Measurements from ENCODE around the gene UGDH.

UGDH gene

DNA sequence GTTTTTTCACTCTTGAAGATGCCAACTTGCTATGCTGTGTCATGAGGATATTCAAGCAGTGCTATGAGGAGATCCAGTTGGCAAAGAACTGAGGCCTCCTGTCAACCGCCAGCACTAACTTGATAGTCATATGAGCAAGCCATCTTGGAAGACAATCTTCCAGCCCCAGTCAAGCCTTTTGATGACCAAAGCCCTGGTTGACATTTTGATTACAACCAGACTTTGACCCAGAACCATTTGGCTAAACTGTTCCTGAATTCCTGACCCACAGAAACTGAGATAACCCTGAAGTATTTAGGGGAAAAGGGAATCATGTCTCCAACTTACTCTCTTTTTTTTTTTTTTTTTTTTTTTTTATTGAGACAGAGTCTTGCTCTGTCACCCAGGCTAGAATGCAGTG is 32.9 kb downstream of the UGDH start:
- Histone ChIP-seq H3K4me1 (ENCODE audit: insufficient read depth, insufficient read length) (no peaks in the 10 kb centered on the region), H3K9ac (ENCODE audit: insufficient read length, low read depth) (no peak overlapping the region), H3K36me3 (ENCODE audit: insufficient read depth, insufficient read length, low read length) (peaks cover 11% of the 10 kb centered on the region), H3K4me3 (ENCODE audit: insufficient read length, low read depth) (no peak overlapping the region), H3K9me3 (ENCODE audit: insufficient read depth, low read length) (no peaks in the 10 kb centered on the region), H3K27me3 (ENCODE audit: insufficient read depth, insufficient read length) (no peaks in the 10 kb centered on the region)
- no peak for DNase-seq (ENCODE audit: low read depth, low spot score)
- TF ChIP-seq YY1 (IDR thresholded peaks at IDR 0.05; ENCODE audit: insufficient read depth, insufficient read length) (no peak), ZNF274 (IDR thresholded peaks at IDR 0.05; ENCODE audit: low read depth, low read length) (no peak), SUZ12 (IDR thresholded peaks at IDR 0.05; ENCODE audit: extremely low read depth, insufficient read depth, insufficient read length) (no peak)

DNA sequence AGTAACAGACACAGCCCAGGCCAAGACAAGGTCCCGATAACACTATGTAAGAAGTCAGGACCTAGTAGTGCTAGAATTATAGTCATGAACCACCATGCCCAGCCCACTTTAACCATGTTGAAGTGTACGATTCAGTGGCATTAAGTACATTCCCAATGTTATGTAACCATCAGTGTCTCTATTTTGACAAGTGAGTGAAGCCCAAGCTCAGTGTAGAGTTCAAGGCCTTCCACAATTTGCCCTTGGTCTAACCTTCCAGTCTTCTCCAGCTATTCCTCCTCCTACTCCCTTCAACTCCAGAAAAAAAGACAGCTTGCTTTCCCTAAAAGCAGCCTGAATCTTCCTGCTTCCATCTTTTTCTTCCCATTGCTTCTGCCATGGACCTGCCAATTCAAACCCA is 36.9 kb downstream of the UGDH start:
- Histone ChIP-seq H3K4me3 (ENCODE audit: insufficient read length, low read depth) (no peak overlapping the region), H3K9me3 (ENCODE audit: insufficient read depth, low read length) (no peaks in the 10 kb centered on the region), H3K4me1 (ENCODE audit: insufficient read depth, insufficient read length) (no peaks in the 10 kb centered on the region), H3K27me3 (ENCODE audit: insufficient read depth, insufficient read length) (no peaks in the 10 kb centered on the region), H3K9ac (ENCODE audit: insufficient read length, low read depth) (no peak overlapping the region), H3K36me3 (ENCODE audit: insufficient read depth, insufficient read length, low read length) (no peaks in the 10 kb centered on the region)
- DNase-seq (ENCODE audit: low read depth, low spot score), result no peak
- TF ChIP-seq YY1 (IDR thresholded peaks at IDR 0.05; ENCODE audit: insufficient read depth, insufficient read length), result no peak
- TF ChIP-seq ZNF274 (IDR thresholded peaks at IDR 0.05; ENCODE audit: low read depth, low read length), result no peak
- no peak for TF ChIP-seq SUZ12 (IDR thresholded peaks at IDR 0.05; ENCODE audit: extremely low read depth, insufficient read depth, insufficient read length)

DNA sequence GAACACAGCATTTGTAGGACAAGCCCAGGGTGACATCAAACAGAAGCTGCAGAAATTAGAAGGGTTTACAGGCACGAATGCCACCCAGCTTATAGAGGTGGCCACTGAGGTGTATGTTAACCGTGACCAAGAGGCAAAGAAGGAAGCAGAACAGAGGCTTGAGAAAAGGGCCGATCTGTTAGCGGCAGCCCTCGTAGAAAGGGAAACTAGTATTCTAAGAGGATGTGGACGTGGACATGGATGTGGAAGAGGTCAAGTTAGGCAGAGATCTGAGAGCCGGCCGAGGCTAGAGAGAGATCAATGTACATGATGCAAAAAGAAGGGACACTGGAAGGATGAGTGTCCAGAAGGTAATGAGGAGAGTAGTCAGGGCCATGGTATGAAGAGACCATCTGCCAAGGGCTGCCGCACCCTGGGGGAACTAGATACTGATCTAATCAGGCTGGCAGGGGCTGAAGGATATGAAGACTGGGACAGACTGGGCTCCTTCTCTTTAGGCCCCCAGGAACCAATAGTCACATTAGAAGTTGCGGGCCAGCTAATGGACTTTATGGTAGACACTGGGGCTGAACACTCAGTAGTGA is 40.9 kb downstream of the UGDH start:
- no peak overlapping the region for H3K9ac ChIP-seq (ENCODE audit: insufficient read length, low read depth)
- no peaks in the 10 kb centered on the region for H3K27me3 ChIP-seq (ENCODE audit: insufficient read depth, insufficient read length)
- no peaks in the 10 kb centered on the region for H3K4me1 ChIP-seq (ENCODE audit: insufficient read depth, insufficient read length)
- H3K9me3 ChIP-seq (ENCODE audit: insufficient read depth, low read length), result no peaks in the 10 kb centered on the region
- no peaks in the 10 kb centered on the region for H3K36me3 ChIP-seq (ENCODE audit: insufficient read depth, insufficient read length, low read length)
- no peak overlapping the region for H3K4me3 ChIP-seq (ENCODE audit: insufficient read length, low read depth)
- TF ChIP-seq YY1 (IDR thresholded peaks at IDR 0.05; ENCODE audit: insufficient read depth, insufficient read length) (no peak), SUZ12 (IDR thresholded peaks at IDR 0.05; ENCODE audit: extremely low read depth, insufficient read depth, insufficient read length) (no peak), ZNF274 (IDR thresholded peaks at IDR 0.05; ENCODE audit: low read depth, low read length) (no peak)
- no peak for DNase-seq (ENCODE audit: low read depth, low spot score)

DNA sequence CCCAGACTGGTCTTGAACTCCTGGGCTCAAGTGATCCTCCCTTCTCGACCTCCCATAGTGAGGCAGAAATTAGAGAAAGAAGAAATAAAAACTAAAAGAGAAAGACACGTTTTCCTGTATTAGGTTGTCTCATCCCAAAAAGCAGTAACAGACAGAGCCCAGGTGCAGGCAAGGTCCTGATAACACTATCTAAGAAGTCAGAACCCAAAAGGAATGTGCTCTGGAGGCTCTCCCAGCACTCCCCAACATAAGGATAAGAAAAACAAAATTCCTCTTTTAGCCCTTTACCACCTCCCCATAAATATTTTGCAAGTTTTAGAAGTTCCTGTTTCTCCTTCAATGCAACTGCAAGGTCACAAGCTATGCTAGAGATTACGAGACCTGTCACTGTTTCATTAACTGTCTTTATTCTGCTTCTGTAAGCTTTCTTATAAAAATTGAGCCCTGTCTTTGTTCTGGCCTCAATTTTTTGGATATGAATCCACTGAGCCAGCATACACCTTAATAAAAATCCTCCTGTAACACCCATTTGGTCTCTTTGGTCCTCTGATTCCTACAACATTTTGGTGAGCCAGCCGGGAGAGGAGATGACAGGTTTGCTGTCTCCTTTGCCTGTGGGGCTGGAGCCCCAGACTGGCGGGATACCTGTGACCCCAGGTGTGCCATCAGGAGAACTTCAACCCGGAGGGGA is 42.5 kb downstream of the UGDH start:
- Histone ChIP-seq H3K27me3 (ENCODE audit: insufficient read depth, insufficient read length) (no peaks in the 10 kb centered on the region), H3K9me3 (ENCODE audit: insufficient read depth, low read length) (no peaks in the 10 kb centered on the region), H3K4me3 (ENCODE audit: insufficient read length, low read depth) (no peak overlapping the region), H3K9ac (ENCODE audit: insufficient read length, low read depth) (no peak overlapping the region), H3K4me1 (ENCODE audit: insufficient read depth, insufficient read length) (no peaks in the 10 kb centered on the region), H3K36me3 (ENCODE audit: insufficient read depth, insufficient read length, low read length) (no peaks in the 10 kb centered on the region)
- no peak for TF ChIP-seq YY1 (IDR thresholded peaks at IDR 0.05; ENCODE audit: insufficient read depth, insufficient read length)
- no peak for TF ChIP-seq ZNF274 (IDR thresholded peaks at IDR 0.05; ENCODE audit: low read depth, low read length)
- TF ChIP-seq SUZ12 (IDR thresholded peaks at IDR 0.05; ENCODE audit: extremely low read depth, insufficient read depth, insufficient read length), result no peak
- DNase-seq (ENCODE audit: low read depth, low spot score), result no peak

DNA sequence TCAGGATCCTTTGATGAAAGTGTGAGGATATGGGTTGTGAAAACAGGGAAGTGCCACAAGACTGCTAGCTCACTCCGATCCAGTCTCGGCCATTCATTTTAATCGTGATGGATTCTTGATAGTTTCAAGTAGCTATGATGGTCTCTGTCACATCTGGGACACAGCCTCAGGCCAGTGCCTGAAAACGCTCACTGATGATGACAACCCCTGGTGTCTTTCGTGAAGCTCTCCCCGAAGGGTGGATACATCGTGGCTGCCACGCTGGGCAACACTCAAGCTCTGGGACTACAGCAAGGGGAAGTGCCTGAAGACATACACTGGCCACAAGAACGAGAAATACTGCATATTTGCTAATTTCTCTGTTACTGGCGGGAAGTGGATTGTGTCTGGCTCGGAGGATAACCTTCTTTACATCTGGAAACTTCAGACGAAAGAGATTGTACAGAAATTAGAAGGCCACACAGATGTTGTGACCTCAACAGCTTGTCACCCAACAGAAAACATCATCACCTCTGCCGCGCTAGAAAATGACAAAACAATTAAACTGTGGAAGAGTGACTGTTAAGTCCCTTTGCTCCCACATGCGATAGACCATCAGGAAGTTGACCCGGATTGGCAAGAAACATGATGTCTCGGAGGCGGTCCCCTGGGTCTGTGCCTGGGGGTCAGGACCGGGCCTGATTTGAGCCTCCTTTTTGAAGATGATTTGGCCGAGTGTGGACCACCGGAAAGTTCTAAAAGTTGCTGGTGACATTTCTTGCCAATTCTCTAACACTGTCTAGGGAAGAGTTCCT is 46.1 kb downstream of the UGDH start:
- Histone ChIP-seq H3K9me3 (ENCODE audit: insufficient read depth, low read length) (no peaks in the 10 kb centered on the region), H3K36me3 (ENCODE audit: insufficient read depth, insufficient read length, low read length) (peaks cover 10% of the 10 kb centered on the region), H3K27me3 (ENCODE audit: insufficient read depth, insufficient read length) (no peaks in the 10 kb centered on the region), H3K9ac (ENCODE audit: insufficient read length, low read depth) (no peak overlapping the region), H3K4me1 (ENCODE audit: insufficient read depth, insufficient read length) (no peaks in the 10 kb centered on the region), H3K4me3 (ENCODE audit: insufficient read length, low read depth) (no peak overlapping the region)
- no peak for DNase-seq (ENCODE audit: low read depth, low spot score)
- no peak for TF ChIP-seq ZNF274 (IDR thresholded peaks at IDR 0.05; ENCODE audit: low read depth, low read length)
- no peak for TF ChIP-seq SUZ12 (IDR thresholded peaks at IDR 0.05; ENCODE audit: extremely low read depth, insufficient read depth, insufficient read length)
- no peak for TF ChIP-seq YY1 (IDR thresholded peaks at IDR 0.05; ENCODE audit: insufficient read depth, insufficient read length)

DNA sequence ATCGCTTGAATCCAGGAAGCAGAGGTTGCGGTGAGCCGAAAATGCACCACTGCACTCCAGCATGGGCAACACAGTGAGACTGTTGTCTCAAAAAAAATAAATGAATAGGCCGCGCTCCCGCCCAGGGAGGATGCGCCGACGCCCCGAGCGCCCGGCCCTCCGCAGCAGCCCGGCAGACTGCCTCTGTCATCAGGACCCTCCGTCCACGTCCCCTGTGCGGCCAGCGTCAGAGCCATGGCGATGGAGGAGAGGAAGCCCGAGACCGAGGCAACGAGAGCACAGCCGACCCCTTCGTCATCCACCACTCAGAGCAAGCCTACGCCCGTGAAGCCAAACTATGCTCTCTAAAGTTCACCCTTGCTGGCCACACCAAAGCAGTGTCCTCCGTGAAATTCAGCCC is 47.0 kb downstream of the UGDH start:
- no peak for TF ChIP-seq ZNF274 (IDR thresholded peaks at IDR 0.05; ENCODE audit: low read depth, low read length)
- TF ChIP-seq SUZ12 (IDR thresholded peaks at IDR 0.05; ENCODE audit: extremely low read depth, insufficient read depth, insufficient read length), result no peak
- TF ChIP-seq YY1 (IDR thresholded peaks at IDR 0.05; ENCODE audit: insufficient read depth, insufficient read length), result no peak
- Histone ChIP-seq H3K4me1 (ENCODE audit: insufficient read depth, insufficient read length) (no peaks in the 10 kb centered on the region), H3K9ac (ENCODE audit: insufficient read length, low read depth) (no peak overlapping the region), H3K36me3 (ENCODE audit: insufficient read depth, insufficient read length, low read length) (peaks cover 15% of the 10 kb centered on the region), H3K9me3 (ENCODE audit: insufficient read depth, low read length) (no peaks in the 10 kb centered on the region), H3K27me3 (ENCODE audit: insufficient read depth, insufficient read length) (no peaks in the 10 kb centered on the region), H3K4me3 (ENCODE audit: insufficient read length, low read depth) (no peak overlapping the region)
- no peak for DNase-seq (ENCODE audit: low read depth, low spot score)
